Spleen (tissue), 11 donors: ENCODE results near the gene PRMT2. TPM values are rescaled to one million over a fixed set of nuclear protein-coding genes. Genes with fewer than 3 reads are reported as not detected.
"Not testable (repeated sequence)": the region's sequence is repeated elsewhere in the genome, so short reads cannot be mapped to it uniquely, and the experiment has no call there.

Experiments used
- DNase-seq: peaks from one replicate; pipeline ENCODE4 v3.0.0-alpha.2; 2020
- H3K27ac ChIP-seq, 8 donors: fragments of 200-600 bp; sonication (generic) in 7 of 8; 1 replicate in 4 of 8; 2 replicates in 4 of 8; pipeline versions ENCODE4 v1.5.0 to v1.8.0; 2016 to 2021; ENCODE audit warnings: inconsistent platforms in 4 of 8, mild to moderate bottlenecking in 4 of 8, moderate library complexity in 1 of 8
- H3K27me3 ChIP-seq, 7 donors: fragments of 200-600 bp; sonication (generic) in 6 of 7; replicated peaks in 1 of 7; 1 replicate in 4 of 7; 2 replicates in 3 of 7; pipeline versions ENCODE4 v1.5.0 to v1.8.0; 2016 to 2021; ENCODE audit warnings: inconsistent platforms in 3 of 7, mild to moderate bottlenecking in 1 of 7
- H3K36me3 ChIP-seq, 6 donors: fragments of 200-600 bp; sonication (generic) in 5 of 6; 1 replicate in 4 of 6; 2 replicates in 2 of 6; pipeline versions ENCODE4 v1.5.0 to v1.8.0; 2016 to 2021; ENCODE audit warnings: inconsistent platforms in 2 of 6
- H3K4me1 ChIP-seq, 6 donors: fragments of 200-600 bp; sonication (generic) in 5 of 6; 1 replicate in 3 of 6; 2 replicates in 3 of 6; pipeline versions ENCODE4 v1.5.0 to v1.8.0; 2016 to 2021; ENCODE audit warnings: inconsistent platforms in 3 of 6
- H3K4me3 ChIP-seq, 8 donors: fragments of 200-600 bp; sonication (generic) in 7 of 8; 1 replicate in 4 of 8; 2 replicates in 4 of 8; pipeline versions ENCODE4 v1.5.0 to v1.8.0; 2016 to 2021; ENCODE audit warnings: inconsistent platforms in 4 of 8, mild to moderate bottlenecking in 4 of 8, moderate library complexity in 2 of 8
- H3K9me3 ChIP-seq, 8 donors: fragments of 200-600 bp; sonication (generic) in 7 of 8; 1 replicate in 4 of 8; 2 replicates in 4 of 8; pipeline versions ENCODE4 v1.5.0 to v1.8.0; 2016 to 2021; ENCODE audit warnings: inconsistent platforms in 4 of 8
- CTCF ChIP-seq, 11 experiments: fragments of 200-600 bp in 7 of 11; fragments of 450-650 bp in 4 of 11; sonication (generic) in 4 of 11; IDR thresholded peaks in 8 of 11; conservative IDR thresholded peaks in 3 of 11; 1 replicate in 7 of 11; 2 replicates in 4 of 11; pipeline versions ENCODE4 v1.4.0 to v1.8.0; 2016 to 2021; ENCODE audit warnings: antibody characterized with exemption in 11 of 11, inconsistent platforms in 4 of 11, mild to moderate bottlenecking in 1 of 11
- POLR2A ChIP-seq, 3 donors: fragments of 450-650 bp; IDR thresholded peaks; one replicate each; pipeline ENCODE4 v1.5.1; 2017; ENCODE audit warnings: antibody characterized with exemption in 3 of 3, mild to moderate bottlenecking in 1 of 3
- POLR2AphosphoS5 ChIP-seq, 3 donors: sonication (generic); formaldehyde crosslinking; IDR thresholded peaks; one replicate each; pipeline ENCODE4 v1.5.1; 2017; ENCODE audit warnings: antibody characterized with exemption in 3 of 3
- WGBS, 5 donors: extraction: QIAGEN DNeasy Blood & Tissue Kit in 3 of 5; methylation state at CpG; one replicate each; pipeline versions ENCODE4 v1.1.5 to v1.1.7; 2013 to 2018; 5-methylcytosine and 5-hydroxymethylcytosine counted together
- intact Hi-C: fragments of 100-400 bp; cut with DNase I; formaldehyde crosslinking; loops from one replicate; pipeline ENCODE4 v1.15.0; 2023; ENCODE audit warnings: low total_unique reads
- polyA plus RNA-seq, 3 donors: library from polyadenylated mRNA; stranded (reverse); fragments of 200-250 nt; gene quantifications; one replicate each; pipeline ENCODE4 v1.2.1, GENCODE V29; 2013
- total RNA-seq, 7 donors: library from RNA; depleted of rRNA in 3 of 7; stranded (reverse); fragments of >200 nt in 3 of 7; fragmentation: NEBNext Ultra II Directional in 4 of 7; extraction: Animal tissue kit (Norgen Biotek cat#: 25700) in 4 of 7; gene quantifications; one replicate each; pipeline versions ENCODE4 v1.1.0 to v1.2.1, GENCODE V29; 2016 to 2021
- donor health status: healthy with polysubstance abuse.
- donor health status: DM: no; HTN: no; CAD: no; lungs with moderate emphysema.
- donor health status: DM: no; HTN: no; CAD: no.
- donor health status: Bipolar disorder and iron deficiency.
- donor health status: healthy.
- donor health status: DM: no; HTN: no; CAD: no.
- donor health status: DM: yes; HTN: yes; CAD: no.

Gene PRMT2
- total and polyA plus RNA-seq, 10 donors, result 57.8 to 129 (median 103) TPM

- TF ChIP-seq POLR2AphosphoS5 (IDR thresholded peaks at IDR 0.05) (no peak), POLR2A (IDR thresholded peaks at IDR 0.05) (no peak)
- Histone ChIP-seq H3K27ac (no peak overlapping the region), H3K4me1 (no peaks in the 10 kb centered on the region), H3K4me3 (no peak overlapping the region), H3K9me3 (no peaks in the 10 kb centered on the region), H3K36me3 (no peaks in the 10 kb centered on the region), H3K27me3 (peaks cover 0 to 10% (median 1%) of the 10 kb centered on the region in 7 donors)
- 84 to 91% (median 89%) methylated on average over 9 of the region's 9 CpGs for WGBS, 5 donors
- intact Hi-C loops, result no loop called here
- no peak for DNase-seq
Measured at GRCh38 chr21:46674430-46675007, 39.0 kb downstream of the PRMT2 start.

GRCh38 chr21:46675595-46676280 lies 40.3 kb downstream of the PRMT2 start:
- DNase-seq, result no peak

GRCh38 chr21:46676542-46676941 lies 41.1 kb downstream of the PRMT2 start:
- H3K9me3 ChIP-seq, intact Hi-C loops, H3K27me3 ChIP-seq, H3K27ac ChIP-seq, H3K36me3 ChIP-seq, DNase-seq, H3K4me1 ChIP-seq, H3K4me3 ChIP-seq: not testable (repeated sequence)
- 87 to 96% (median 95%) methylated on average over 2 of the region's 2 CpGs for WGBS, 5 donors

More at GRCh38 chr21:46675595-46676280, 40.3 kb downstream of the PRMT2 start:
- H3K27me3 ChIP-seq, result peaks cover 0 to 3% (median 0%) of the 10 kb centered on the region in 7 donors
- H3K27ac ChIP-seq, result no peak overlapping the region
- no peak for TF ChIP-seq CTCF (IDR thresholded peaks at IDR 0.05 in 8 of 11, conservative IDR thresholded peaks at IDR 0.05 in 3 of 11)
- TF ChIP-seq POLR2AphosphoS5 (IDR thresholded peaks at IDR 0.05), result no peak
- no peak for TF ChIP-seq POLR2A (IDR thresholded peaks at IDR 0.05)
- intact Hi-C loops, result no loop called here
- H3K9me3 ChIP-seq, result no peaks in the 10 kb centered on the region
- no peaks in the 10 kb centered on the region for H3K4me1 ChIP-seq
- no peak overlapping the region for H3K4me3 ChIP-seq
- WGBS, 5 donors, result 53 to 73% (median 59%) methylated on average over 2 of the region's 2 CpGs
- H3K36me3 ChIP-seq, result no peaks in the 10 kb centered on the region

- H3K4me1 ChIP-seq, intact Hi-C loops, DNase-seq, H3K4me3 ChIP-seq, H3K27me3 ChIP-seq, H3K36me3 ChIP-seq, H3K9me3 ChIP-seq, H3K27ac ChIP-seq: not testable (repeated sequence)
- 72 to 89% (median 80%) methylated on average over 5 of the region's 5 CpGs for WGBS, 5 donors
Measured at GRCh38 chr21:46681593-46681992, 46.1 kb downstream of the PRMT2 start.

GRCh38 chr21:46698652-46699051 lies 63.2 kb downstream of the PRMT2 start:
- H3K4me1 ChIP-seq, H3K9me3 ChIP-seq, H3K36me3 ChIP-seq, intact Hi-C loops, H3K4me3 ChIP-seq, H3K27me3 ChIP-seq, H3K27ac ChIP-seq, DNase-seq: not testable (repeated sequence)
- 81 to 87% (median 87%) methylated on average over 17 to 55 of the region's 81 CpGs; no CpG with 5 or more reads in 2 of the 5 donors for WGBS, 5 donors

GRCh38 chr21:46699104-46699503 lies 63.6 kb downstream of the PRMT2 start:
- DNase-seq, H3K36me3 ChIP-seq, intact Hi-C loops, H3K4me1 ChIP-seq, H3K4me3 ChIP-seq, H3K9me3 ChIP-seq, H3K27me3 ChIP-seq, H3K27ac ChIP-seq: not testable (repeated sequence)
- WGBS, 5 donors, result 61 to 92% (median 74%) methylated on average over 29 to 48 of the region's 69 CpGs

Other genes with a start within 250 kb of the PRMT2 start
- 10 to 100 TPM; 50.1 to 96.7 (median 68.6) TPM for gene DIP2A, start 176.8 kb upstream of the PRMT2 start, total RNA-seq
- gene DIP2A, start 176.8 kb upstream of the PRMT2 start, polyA plus RNA-seq, result 10 to 100 TPM; 14.7 to 22.2 (median 22.1) TPM
- 10 to 100 TPM; 10.9 to 45.7 (median 21.8) TPM for gene S100B, start 30.6 kb upstream of the PRMT2 start, total RNA-seq
- gene S100B, start 30.6 kb upstream of the PRMT2 start, polyA plus RNA-seq, result 10 to 100 TPM in 2 of 3 donors, 1 to 10 TPM in 1; 9.7 to 46.0 (median 14.2) TPM